Panc1 (cell line): ENCODE measurements around the gene ZBTB7C. TPM values are rescaled to one million over a fixed set of nuclear protein-coding genes. Genes with fewer than 3 reads are reported as not detected.

Source experiments
- ATAC-seq: fragments of 200-7000 bp; cut with Tn5 transposase; 2 replicates; pipeline ENCODE4 v1.9.1; 2020; ENCODE audit warnings: mild to moderate bottlenecking, moderate library complexity
- BruUV-seq: library from RNA; stranded (reverse); fragments of 400-500 nt; replicated peaks from 2 replicates; lab custom pipeline; 2021; lab: Mats Ljungman, UMichigan
- CTCF ChIA-PET: fragments of 300-600 bp; sonication (Branson Sonifier 250); formaldehyde crosslinking; loops from one replicate; lab custom pipeline; 2022; ENCODE audit warnings: antibody characterized with exemption; lab: Charles Lee
- POLR2A ChIA-PET: fragments of 300-600 bp; sonication (Branson Sonifier 250); formaldehyde crosslinking; loops from one replicate; lab custom pipeline; 2022; ENCODE audit warnings: antibody characterized with exemption; lab: Charles Lee
- DNase-seq: peaks from one replicate; pipeline ENCODE4 v3.0.0-alpha.2; 2010; ENCODE audit warnings: low read depth, low spot score
- H3K27ac ChIP-seq: 2 replicates; pipeline ENCODE4 v1.5.1; 2011; ENCODE audit warnings: mild to moderate bottlenecking, low read length, inconsistent platforms
- H3K27me3 ChIP-seq: fragments of 200-500 bp; sonication (Bioruptor generic); 2 replicates; pipeline ENCODE4 v1.6.0; 2014; ENCODE audit warnings: low read length, inconsistent platforms; ENCODE audit not compliant: control insufficient read depth, insufficient read depth
- H3K36me3 ChIP-seq: fragments of 200-500 bp; sonication (Bioruptor generic); 2 replicates; pipeline ENCODE4 v1.5.1; 2014; ENCODE audit warnings: inconsistent platforms, mild to moderate bottlenecking, low read length, moderate library complexity; ENCODE audit not compliant: control insufficient read depth, insufficient read depth
- H3K4me1 ChIP-seq: 2 replicates; pipeline ENCODE4 v1.5.1; 2011; ENCODE audit warnings: inconsistent platforms, mild to moderate bottlenecking, low read length, moderate library complexity; ENCODE audit not compliant: control insufficient read depth, insufficient read depth
- H3K4me3 ChIP-seq, 2 experiments: 2 replicates each; pipeline ENCODE4 v1.5.1; 2011 to 2012; ENCODE audit warnings: low read depth in 2 of 2, low read length in 2 of 2, mild to moderate bottlenecking in 2 of 2, inconsistent platforms in 1 of 2, moderate library complexity in 1 of 2
- H3K9me3 ChIP-seq: fragments of 200-500 bp; sonication (Bioruptor generic); 2 replicates; pipeline ENCODE4 v1.5.1; 2014; ENCODE audit warnings: low read depth, mild to moderate bottlenecking, inconsistent platforms, low read length, moderate library complexity; ENCODE audit not compliant: control insufficient read depth, insufficient read depth
- CTCF ChIP-seq: fragments of 450-650 bp; IDR thresholded peaks from 2 replicates; pipeline ENCODE4 v1.5.1; 2017; ENCODE audit warnings: mild to moderate bottlenecking
- POLR2AphosphoS5 ChIP-seq: IDR thresholded peaks from 2 replicates; pipeline ENCODE4 v1.6.1; 2012; ENCODE audit warnings: mild to moderate bottlenecking, low read depth, low read length, moderate library complexity
- REST ChIP-seq, 2 experiments: IDR thresholded peaks; 2 replicates each; pipeline ENCODE4 v1.6.1; 2011 to 2012; ENCODE audit warnings: low read depth in 2 of 2, control low read depth in 1 of 2, low read length in 1 of 2, mild to moderate bottlenecking in 1 of 2, moderate library complexity in 1 of 2; ENCODE audit not compliant: insufficient read depth in 1 of 2
- SIN3A ChIP-seq: IDR thresholded peaks from 2 replicates; pipeline ENCODE4 v1.6.1; 2012; ENCODE audit warnings: low read depth, mild to moderate bottlenecking, low read length, moderate library complexity, borderline replicate concordance; ENCODE audit not compliant: insufficient read depth
- TCF7L2 ChIP-seq: IDR thresholded peaks from 2 replicates; pipeline ENCODE4 v1.6.1; 2011; ENCODE audit warnings: mild to moderate bottlenecking, low read depth, low read length, inconsistent platforms
- in situ Hi-C: cut with HindIII; loops from 2 replicates; pipeline ENCODE4 v1.10.0; 2016; ENCODE audit warnings: low sequenced_read_pairs, low pct_unique_long_range_greater_than_20kb
- intact Hi-C: fragments of 100-400 bp; cut with micrococcal nuclease; formaldehyde crosslinking; loops from one replicate; pipeline ENCODE4 v1.10.0; 2022; ENCODE audit not compliant: unreplicated experiment
- total RNA-seq: library from RNA; stranded (reverse); gene quantifications from one replicate; pipeline ENCODE4 v1.2.1, GENCODE V29; 2021; ENCODE audit not compliant: unreplicated experiment

Gene ZBTB7C
- total RNA-seq, 1 experiment from 2014 or later, result 0.03 TPM

- Histone ChIP-seq H3K9me3 (no peaks in the 10 kb centered on the region), H3K27ac (no peak overlapping the region), H3K4me3 (no peak overlapping the region), H3K36me3 (no peaks in the 10 kb centered on the region), H3K4me1 (no peaks in the 10 kb centered on the region), H3K27me3 (no peaks in the 10 kb centered on the region; the same call in 1 of the 2 replicates)
- TF ChIP-seq SIN3A (no peak), REST (IDR thresholded peaks at IDR 0.05; ENCODE audit: insufficient read depth in 1 of 2, low read depth in 2 of 2, low read length in 1 of 2) (no peak), CTCF (no peak)
- intact Hi-C loops, result no loop called here
- BruUV-seq, result no TSS peak
- CTCF ChIA-PET, result no interaction called here
- DNase-seq (no peak), ATAC-seq (no peak)
- in situ Hi-C loops, result no loop called here
- POLR2A ChIA-PET, result no interaction called here
Measured at GRCh38 chr18:48164116-48164515, 245.1 kb downstream of the ZBTB7C start.

GRCh38 chr18:48163738-48164115, 245.5 kb downstream of the ZBTB7C start:
- CTCF ChIA-PET, result no interaction called here
- Histone ChIP-seq H3K4me1 (no peaks in the 10 kb centered on the region), H3K36me3 (no peaks in the 10 kb centered on the region), H3K27ac (no peak overlapping the region), H3K27me3 (no peaks in the 10 kb centered on the region; the same call in 1 of the 2 replicates), H3K9me3 (no peaks in the 10 kb centered on the region), H3K4me3 (no peak overlapping the region)
- BruUV-seq, result no TSS peak
- POLR2A ChIA-PET, result no interaction called here
- no peak for TF ChIP-seq REST (IDR thresholded peaks at IDR 0.05; ENCODE audit: insufficient read depth in 1 of 2, low read depth in 2 of 2, low read length in 1 of 2)
- TF ChIP-seq CTCF, result no peak
- TF ChIP-seq TCF7L2, result no peak
- no peak for TF ChIP-seq POLR2AphosphoS5
- ATAC-seq, result no peak
- DNase-seq, result no peak
- in situ Hi-C loops, result no loop called here
- intact Hi-C loops, result no loop called here
